HG03378 (cell line): ENCODE data around the gene CRIM1.

Experiments used
- ATAC-seq: cut with Tn5 transposase; IDR thresholded peaks from one replicate; pipeline ENCODE4 v1.9.1; 2021; ENCODE audit warnings: mild to moderate bottlenecking, moderate library complexity; ENCODE audit not compliant: unreplicated experiment

Gene CRIM1

DNA sequence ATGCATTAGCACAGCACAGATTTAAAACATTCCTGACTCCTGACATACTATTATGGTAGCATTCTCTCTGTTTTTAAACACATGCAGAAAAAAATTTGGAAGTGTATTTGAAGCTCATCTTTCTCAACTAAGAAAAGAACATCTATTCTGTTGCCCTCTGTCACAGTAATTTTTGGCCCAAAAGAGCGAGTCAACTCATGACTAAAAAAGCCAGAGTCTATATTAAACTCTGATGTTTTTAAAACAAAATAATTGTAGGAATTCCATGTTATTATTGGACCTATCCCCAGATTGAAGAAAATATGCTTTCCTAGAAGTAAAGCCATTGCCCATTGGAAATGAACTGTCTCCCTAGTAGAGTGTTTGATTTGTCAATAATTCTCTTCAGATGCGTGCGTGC, 96.7 kb downstream of the CRIM1 start:
- ATAC-seq = no peak

DNA sequence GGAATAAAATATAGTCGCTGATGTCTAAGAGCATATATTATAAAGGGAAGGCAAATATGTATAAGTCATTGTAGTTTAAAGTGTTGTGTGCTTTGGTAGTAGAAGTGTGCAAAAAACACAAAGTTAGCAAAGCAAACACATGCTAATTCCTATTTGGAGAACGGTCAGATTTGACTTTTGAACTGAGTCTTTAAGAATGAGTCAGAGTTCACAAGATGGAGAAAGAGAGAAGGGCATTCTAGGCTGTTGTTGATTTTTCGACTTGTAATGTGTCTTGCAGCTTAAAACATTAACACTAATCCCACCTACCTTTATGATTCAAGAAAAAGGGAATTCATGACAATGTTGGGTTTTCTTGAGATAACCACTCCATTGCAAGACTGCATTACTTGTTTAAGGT, 98.1 kb downstream of the CRIM1 start:
- no peak for ATAC-seq

DNA sequence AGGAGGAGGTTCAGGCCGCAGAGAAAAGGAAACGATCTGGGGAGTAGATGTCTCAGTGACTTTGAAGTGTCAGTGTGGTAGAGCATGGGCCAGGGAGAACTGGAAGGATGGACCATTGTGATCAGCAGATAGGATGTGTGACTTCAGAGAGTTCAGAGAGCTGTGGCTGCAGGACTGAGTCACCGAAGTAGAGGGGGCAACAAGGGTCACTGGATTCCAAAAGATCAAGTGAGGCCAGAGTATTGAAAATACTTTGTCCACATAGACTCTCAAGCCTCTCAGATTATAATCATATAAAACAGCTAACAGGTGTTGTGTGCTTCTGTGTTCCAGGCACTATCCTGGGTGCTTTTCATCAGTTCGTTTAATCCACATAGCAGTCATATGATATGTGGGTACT, 99.4 kb downstream of the CRIM1 start:
- no peak for ATAC-seq

DNA sequence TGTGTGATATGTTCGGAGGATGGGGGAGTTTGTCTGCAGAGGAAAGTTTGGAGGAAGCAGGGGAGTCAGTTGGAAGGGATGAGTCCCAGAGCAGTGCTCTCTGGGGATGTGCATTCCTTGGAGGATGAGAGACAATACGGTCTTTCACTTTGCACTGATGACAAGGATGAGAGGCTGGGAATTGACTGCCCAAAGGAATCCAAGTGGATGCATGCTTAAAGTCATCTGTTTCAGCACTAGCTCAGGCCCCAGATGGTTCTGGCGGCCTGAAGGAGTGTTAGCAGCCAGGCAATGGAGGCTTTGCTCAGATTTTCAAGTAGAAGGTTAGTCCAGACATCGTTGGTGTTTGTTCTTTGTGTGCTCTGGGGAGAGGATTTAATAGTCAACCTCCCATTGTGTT, 100.2 kb downstream of the CRIM1 start:
- ATAC-seq = no peak

DNA sequence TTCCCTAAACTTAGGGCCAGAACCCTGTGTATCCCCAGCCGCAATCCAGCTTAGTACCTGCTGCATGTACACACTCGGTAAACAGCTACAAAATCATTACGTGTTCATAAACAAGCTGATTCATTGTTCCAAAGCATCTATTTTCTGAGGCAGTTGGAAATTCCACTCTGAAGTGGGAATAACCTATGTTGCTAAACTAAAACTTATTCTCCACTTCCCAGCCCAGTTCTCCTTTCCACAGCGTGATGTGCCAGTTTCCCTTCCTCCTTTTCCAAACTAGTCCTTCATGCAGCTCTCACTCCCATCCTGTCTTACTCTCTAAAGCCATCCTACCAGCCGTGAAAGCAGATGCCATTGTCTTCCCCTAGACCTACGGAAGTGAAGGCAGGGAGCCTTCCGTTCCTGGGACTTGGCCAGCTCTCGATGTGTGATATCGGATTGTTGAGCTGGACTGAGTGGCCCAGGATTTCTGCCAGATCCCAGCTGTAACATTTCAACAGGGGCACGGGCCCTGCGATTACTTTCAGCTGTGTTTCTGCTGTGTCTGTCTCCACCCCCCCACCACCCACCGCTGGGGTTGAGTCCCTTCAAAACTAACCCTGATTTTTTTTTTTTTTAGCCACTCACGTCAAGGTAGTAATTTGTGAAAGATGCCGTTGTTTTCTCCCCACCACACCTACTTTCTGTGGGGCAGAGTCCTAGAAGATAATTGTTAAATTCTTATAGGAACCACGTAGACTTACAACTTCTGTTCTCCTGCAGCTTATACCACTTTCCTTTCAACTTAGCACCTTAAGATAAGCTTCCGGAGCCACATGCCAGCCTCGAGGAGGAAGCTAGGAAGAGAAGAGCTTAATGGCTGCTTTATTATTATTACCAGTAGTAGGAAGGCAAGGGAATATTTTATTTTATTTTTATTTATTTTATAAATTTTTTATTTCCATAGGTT, 100.9 kb downstream of the CRIM1 start:
- no peak for ATAC-seq

DNA sequence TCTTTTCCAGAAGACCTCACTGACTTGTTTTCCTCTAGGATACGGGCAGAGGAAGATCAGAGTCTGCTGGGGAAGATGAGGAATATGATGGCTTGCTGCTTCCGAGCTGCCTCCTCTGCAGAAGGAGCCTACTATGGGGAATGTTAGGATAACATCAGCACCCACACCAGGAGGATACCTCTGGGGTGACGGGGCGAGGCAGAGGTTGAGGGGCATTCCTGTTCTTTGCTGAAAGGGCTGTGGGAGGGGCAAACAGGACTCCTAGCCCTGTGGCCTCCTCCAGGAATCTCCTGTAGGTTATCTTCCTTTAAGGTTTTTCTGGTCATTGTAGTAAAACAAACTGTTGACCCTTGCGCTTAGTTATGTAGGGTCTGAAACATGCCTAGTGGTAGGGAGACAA, 102.5 kb downstream of the CRIM1 start:
- no peak for ATAC-seq

DNA sequence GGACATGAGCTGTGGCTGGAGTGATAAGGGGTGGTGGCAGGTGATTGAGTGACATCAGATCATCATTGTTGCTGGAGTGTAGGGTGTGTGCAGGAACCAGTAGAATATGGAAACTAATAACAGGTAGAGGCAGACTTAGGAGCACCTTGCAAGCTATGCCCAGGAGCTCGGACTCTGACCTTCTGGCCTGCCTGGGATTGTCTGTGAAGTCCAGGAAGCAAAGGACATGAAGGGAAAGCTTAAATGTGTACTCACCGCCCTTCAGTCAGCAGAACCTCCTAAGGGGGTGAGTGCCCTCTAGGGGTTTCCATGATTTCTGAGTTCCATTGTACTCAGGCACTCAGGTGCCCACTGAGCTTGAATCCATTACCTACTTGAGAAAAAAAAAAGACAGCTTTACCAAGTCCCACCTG, 104.2 kb downstream of the CRIM1 start:
- ATAC-seq = no peak

DNA sequence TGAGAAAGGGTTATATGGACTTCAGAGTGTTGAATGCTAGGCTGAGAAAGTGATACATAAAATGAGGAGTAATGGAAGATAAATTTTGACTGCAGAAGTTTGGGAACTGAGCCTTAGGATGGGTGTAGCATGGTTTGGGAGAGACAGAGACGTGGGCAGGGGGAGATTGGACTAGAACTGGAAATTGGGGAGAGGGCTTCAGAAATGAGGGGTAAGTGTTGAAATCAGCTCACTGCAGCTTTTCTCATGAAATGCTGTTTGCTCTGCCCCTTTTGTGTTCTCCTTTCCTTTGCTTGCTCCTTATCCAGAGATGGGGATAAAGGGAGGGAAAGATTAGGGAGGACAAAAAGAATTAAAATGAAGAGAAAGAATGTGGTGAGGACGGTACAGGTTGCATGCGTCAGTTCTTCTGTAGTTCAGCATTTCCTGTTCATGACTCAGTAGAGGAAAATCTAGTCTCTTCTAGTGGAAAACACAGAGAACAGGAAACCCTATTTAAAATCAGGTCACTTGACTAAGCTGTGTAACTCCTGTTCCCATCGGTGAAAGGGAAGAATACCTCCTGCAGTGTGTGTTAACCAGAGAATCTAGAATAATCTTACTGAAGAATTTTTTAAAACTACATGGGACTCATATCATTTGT, 105.6 kb downstream of the CRIM1 start:
- peak; percentile 88 for ATAC-seq

DNA sequence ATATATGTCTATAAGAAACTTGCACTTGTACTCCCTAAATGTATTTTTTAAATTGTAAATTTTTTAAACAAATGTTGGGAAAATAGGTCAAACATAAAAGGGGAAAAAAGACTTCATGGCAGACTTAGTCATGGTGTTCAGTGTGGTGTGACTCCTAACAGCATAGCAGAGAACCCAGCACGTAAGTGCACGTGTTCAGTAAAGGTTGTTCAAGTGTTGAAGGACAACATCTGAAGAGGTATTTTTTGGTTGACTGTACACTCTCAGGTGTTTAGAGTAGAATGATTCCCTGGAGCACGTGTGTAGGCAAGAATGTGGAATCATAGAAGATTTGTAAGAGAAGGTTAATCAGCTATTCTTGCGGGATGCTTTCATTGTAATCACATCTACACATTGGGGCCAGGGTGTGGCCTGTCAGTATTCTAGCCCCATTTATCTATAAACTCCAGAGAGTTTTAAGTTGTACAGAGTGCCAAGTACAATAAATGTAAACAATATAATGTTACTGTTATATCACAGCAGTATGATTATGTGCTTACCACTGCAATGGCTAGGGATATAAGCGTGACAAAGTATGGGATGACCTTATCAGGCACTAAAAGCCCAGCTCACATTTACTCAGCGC, 106.8 kb downstream of the CRIM1 start:
- no peak for ATAC-seq

DNA sequence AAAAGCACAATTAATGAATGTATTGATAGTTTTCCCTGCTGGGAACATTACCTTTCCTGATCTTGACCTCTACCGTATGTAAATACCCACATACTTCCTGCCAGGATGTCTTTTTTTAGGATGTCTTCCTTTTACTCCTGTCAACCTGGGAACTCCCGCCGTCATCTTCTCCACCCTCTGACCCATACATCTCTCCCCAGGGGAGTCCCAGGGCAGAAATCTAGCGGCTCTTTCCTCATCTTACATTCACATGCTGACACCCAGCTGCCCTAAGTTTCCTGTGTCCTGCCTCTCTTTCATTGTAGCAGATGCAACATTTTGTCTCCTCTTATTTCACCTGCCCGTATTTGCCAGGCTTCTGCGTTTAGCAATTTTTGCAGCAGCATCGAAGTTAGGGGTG, 107.8 kb downstream of the CRIM1 start:
- no peak for ATAC-seq

DNA sequence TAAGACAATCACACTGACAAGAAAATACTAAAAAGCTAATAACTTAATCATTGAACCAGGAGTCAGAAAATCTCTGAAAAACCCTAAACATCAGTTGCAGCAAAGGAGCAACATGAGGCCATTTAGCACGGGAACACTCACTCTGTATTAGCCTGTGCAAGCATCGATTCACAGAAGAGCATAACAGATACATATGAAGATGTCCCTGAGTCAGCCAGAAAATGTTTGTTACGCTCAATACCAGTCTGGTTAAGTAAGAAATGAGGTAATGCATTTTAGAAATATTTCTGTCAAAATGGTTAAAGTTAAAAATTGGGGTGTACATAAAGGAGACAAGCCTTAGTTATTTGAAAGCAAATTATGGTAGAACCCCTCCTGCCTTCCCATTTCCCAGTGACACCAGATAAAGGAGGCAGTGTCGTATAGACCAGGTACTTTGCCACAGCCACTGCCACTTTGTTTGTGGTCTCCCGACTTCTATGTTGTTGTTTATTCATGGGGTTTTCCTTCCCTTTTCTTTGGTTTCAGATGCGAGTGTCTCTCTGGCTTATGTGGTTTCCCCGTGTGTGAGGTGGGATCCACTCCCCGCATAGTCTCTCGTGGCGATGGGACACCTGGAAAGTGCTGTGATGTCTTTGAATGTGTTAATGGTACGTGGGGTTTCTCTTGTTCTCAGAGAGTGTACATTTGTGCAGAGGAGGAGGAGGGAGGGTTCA, 108.6 kb downstream of the CRIM1 start:
- no peak for ATAC-seq

DNA sequence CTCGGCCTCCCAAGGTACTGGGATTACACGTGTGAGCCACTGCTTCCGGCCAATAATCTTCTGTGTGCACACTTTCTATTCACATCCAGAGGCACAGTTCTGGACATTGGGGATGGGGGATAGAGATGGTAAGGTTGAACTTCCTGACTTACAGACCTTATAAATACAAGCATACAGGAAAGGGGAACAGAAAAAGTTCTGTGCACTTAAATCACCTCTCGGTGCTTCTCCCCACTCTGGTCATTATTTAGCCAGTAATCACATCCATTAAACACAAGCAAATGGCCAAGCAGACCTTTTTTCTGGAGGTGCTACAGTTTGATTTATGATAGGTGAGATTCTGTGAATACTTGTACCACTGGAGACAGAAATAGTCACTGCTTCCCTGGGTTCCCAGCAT, 110.6 kb downstream of the CRIM1 start:
- ATAC-seq = no peak

DNA sequence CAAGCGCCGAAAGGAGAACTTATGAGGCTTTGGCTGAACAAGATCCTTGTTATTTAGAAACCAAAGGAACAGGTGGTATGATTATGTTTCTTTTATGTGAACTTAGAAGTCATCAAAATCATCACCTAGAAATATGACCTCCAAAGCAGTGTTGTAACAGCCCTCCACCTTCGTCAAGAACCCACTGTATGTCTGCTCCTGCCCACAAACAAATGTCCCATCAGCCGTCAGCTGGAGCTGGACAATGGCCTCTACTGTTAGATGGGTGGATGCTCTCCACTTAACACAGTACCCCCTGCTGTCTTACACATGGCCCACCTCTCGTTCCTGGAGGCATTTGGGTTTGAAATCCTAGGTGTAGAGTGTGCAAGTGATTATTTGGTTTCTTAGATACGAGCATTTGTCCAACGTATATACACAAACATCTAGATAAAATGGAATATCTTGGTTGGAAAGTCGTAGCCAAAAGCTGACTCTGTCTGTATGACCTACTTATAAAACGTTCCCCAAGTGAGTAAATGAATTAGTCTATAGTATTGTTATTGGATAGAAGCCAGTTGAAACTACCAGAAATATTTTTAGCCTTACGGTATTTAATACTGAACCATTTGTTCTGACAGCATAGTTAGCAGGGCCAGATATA, 113.0 kb downstream of the CRIM1 start:
- no peak for ATAC-seq

DNA sequence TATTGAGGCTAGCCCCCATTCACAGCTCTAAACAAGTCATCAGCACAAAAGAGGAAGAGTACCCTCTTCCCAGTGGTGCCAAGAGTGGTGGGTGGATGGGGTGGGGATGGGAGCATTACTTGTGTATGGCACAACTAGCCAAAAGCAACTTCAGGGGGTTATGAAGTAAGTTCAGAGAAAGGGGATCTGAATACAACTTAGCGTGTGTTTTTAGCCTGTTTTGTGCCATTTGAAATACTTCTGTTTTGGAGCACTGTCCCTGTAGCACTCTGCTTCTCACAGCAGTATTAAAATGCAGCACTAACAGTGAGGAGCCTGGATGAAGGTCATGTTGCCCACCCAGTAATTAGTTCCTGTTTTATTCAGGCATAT, 113.5 kb downstream of the CRIM1 start:
- no peak for ATAC-seq

DNA sequence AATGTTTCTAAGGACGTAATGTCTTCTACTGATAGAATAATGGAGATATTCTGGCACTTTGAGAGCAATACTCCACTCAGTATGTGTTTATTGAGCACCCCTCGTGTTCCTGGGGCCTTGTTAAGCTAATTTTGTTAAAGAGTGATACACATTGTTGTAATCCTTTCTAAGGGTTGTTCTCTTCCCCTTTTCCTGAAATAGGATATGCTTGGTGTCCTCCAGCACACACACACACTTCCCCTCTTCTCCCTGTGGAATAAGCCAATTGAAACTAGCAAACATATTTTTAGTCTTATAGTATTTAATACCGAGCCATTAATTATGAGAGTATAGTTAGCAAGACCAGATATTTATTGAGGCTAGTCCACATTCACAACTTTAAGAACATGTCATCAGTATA, 114.1 kb downstream of the CRIM1 start:
- ATAC-seq = no peak

DNA sequence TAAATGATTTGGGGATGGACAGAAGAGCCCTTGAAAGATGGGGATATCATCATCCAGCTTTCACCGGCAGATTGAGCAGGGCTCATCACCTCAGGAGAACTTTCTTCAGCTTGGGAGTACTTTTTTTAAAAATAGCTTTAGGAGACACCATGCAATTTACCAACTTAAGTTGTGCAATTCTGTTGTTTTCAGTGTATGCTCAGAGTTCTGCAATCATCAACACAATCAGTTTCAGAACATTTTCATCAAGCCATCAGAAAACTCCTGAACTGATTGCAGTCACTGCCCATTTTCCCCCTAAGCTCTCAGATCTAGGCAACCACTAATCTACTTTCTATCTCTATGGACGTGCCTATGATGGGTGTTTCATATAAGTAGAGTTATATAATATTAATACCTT, 117.7 kb downstream of the CRIM1 start:
- no peak for ATAC-seq

DNA sequence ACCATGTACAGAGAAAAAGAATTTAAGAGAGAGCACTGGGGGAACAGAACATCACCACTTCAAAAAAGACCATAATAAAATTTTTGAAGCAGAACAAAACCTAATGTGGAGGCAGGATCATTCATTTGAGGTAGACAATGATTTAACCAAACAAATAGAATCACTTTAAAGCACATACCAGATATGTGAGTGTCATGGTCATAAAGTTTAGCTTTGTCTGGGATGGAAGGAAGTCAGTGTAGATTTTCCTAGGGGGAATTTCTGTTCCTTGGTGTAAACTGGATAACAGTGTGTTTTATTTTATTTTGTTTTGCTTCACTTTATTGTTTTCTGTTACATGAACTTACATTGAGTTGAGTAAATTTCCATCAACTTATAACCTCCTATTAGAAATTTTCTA, 120.8 kb downstream of the CRIM1 start:
- ATAC-seq = no peak

DNA sequence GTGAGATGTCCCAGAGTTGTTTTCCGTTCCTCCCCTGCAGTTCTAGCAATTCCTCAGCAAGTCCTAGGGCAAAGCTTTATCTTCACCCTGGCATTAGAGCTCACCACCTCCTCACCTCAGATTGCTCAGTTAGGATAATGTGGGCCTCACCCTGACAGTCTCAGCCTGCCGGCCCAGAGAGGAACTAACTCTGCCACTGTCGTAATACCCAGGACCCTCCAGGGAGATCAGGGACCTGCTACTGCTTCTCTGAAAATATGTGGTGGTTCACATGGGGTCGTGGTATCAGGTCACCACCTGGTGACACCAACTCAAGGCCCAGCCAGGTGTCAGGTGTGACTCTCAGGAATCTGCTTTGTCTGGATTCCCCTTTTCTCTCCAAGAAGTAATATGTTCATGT, 121.7 kb downstream of the CRIM1 start:
- ATAC-seq = no peak

DNA sequence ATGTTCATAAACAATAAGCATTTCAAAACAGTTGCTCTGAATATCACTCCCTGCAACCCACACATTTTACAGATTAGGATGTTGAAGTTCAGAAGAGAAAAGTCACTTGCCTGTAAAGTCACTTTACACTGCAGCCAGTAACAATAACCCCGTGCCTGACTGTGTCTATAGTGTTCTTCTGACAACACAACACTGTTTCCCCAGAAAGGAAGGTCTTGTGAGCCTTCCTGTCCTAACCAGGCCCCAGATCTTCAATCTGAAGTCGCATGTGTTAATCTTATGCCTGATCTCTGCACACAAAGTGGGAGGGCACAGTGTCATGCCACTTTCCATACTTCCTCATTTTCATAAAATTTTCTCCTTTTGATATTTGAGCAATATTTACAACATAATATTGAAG, 122.2 kb downstream of the CRIM1 start:
- ATAC-seq = no peak

DNA sequence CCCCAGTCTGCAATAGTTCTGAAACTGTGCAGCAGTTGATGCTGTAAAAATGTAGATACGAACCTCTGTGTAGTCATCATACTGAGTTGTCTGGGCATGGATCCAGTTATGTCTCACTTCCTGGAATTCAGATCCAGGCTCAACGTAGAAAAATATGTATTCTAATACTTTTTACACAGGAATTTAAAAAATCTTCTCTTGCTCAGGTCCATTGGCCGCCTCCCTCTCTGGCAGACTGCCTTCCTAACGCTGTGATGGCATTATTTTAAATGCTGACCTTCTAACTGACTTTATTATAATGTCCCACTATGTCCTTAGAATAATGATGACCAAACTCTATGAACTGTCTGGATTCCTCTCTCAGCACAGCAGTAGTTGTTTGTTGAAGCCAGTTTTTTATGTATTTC, 122.8 kb downstream of the CRIM1 start:
- no peak for ATAC-seq

DNA sequence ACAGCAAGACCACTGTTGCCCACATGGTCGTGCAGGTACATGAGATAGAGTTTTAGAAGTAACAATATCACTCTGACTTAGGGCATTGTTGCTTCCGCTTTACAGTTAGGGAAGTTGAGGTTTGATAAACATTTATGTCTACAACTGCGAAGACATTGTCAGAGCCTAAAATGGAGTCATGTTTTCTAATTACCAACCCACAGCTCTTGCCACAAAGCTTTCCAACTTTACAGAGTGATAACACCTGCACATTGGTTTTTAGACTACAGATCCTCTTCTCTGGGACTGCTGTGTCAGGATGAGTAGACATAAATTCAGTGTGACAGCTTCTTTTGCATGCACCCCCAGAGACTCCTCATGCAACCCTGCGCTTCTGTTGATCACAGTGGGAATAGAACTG, 123.4 kb downstream of the CRIM1 start:
- ATAC-seq = no peak
